ENCODE measurements around the gene ATXN7. TPM values are rescaled to one million over a fixed set of nuclear protein-coding genes. Genes with fewer than 3 reads are reported as not detected.

The ATXN7 gene
- total RNA-seq, 1 experiment from 2014 or later: 5.2 TPM

- no peak for DNase-seq
- Histone ChIP-seq H3K4me3 (ENCODE audit: insufficient read depth, low read depth, low read length) (no peak overlapping the region), H3K27me3 (ENCODE audit: control insufficient read depth, insufficient read depth, low read length) (no peaks in the 10 kb centered on the region), H3K36me3 (replicated peaks; ENCODE audit: control insufficient read depth, insufficient read depth, low read length) (no peaks in the 10 kb centered on the region)
Measured at GRCh38 chr3:63949005-63949404, 85.3 kb downstream of the ATXN7 start.

- Histone ChIP-seq H3K36me3 (replicated peaks; ENCODE audit: control insufficient read depth, insufficient read depth, low read length) (no peaks in the 10 kb centered on the region), H3K4me3 (ENCODE audit: insufficient read depth, low read depth, low read length) (no peak overlapping the region), H3K27me3 (ENCODE audit: control insufficient read depth, insufficient read depth, low read length) (no peaks in the 10 kb centered on the region)
- no peak for DNase-seq
Measured at GRCh38 chr3:63950698-63951097, 87.0 kb downstream of the ATXN7 start.

- no peak for DNase-seq
- no peaks in the 10 kb centered on the region for H3K27me3 ChIP-seq (ENCODE audit: control insufficient read depth, insufficient read depth, low read length)
- no peaks in the 10 kb centered on the region for H3K36me3 ChIP-seq (replicated peaks; ENCODE audit: control insufficient read depth, insufficient read depth, low read length)
- no peak overlapping the region for H3K4me3 ChIP-seq (ENCODE audit: insufficient read depth, low read depth, low read length)
Measured at GRCh38 chr3:63951492-63952247, 88.0 kb downstream of the ATXN7 start.

- Histone ChIP-seq H3K36me3 (replicated peaks; ENCODE audit: control insufficient read depth, insufficient read depth, low read length) (no peaks in the 10 kb centered on the region), H3K4me3 (ENCODE audit: insufficient read depth, low read depth, low read length) (no peak overlapping the region), H3K27me3 (ENCODE audit: control insufficient read depth, insufficient read depth, low read length) (no peaks in the 10 kb centered on the region)
- no peak for DNase-seq
Measured at GRCh38 chr3:63952248-63952594, 88.6 kb downstream of the ATXN7 start.

GRCh38 chr3:63954182-63954581 lies 90.5 kb downstream of the ATXN7 start:
- DNase-seq: no peak
- Histone ChIP-seq H3K27me3 (ENCODE audit: control insufficient read depth, insufficient read depth, low read length) (no peaks in the 10 kb centered on the region), H3K36me3 (replicated peaks; ENCODE audit: control insufficient read depth, insufficient read depth, low read length) (no peaks in the 10 kb centered on the region), H3K4me3 (ENCODE audit: insufficient read depth, low read depth, low read length) (no peak overlapping the region)

GRCh38 chr3:63955036-63955650 lies 91.5 kb downstream of the ATXN7 start:
- DNase-seq: no peak
- Histone ChIP-seq H3K27me3 (ENCODE audit: control insufficient read depth, insufficient read depth, low read length) (no peaks in the 10 kb centered on the region), H3K4me3 (ENCODE audit: insufficient read depth, low read depth, low read length) (no peak overlapping the region), H3K36me3 (replicated peaks; ENCODE audit: control insufficient read depth, insufficient read depth, low read length) (no peaks in the 10 kb centered on the region)

GRCh38 chr3:63955830-63956545 lies 92.3 kb downstream of the ATXN7 start:
- DNase-seq: no peak
- no peak overlapping the region for H3K4me3 ChIP-seq (ENCODE audit: insufficient read depth, low read depth, low read length)
- no peaks in the 10 kb centered on the region for H3K36me3 ChIP-seq (replicated peaks; ENCODE audit: control insufficient read depth, insufficient read depth, low read length)
- no peaks in the 10 kb centered on the region for H3K27me3 ChIP-seq (ENCODE audit: control insufficient read depth, insufficient read depth, low read length)

- DNase-seq: no peak
- no peak overlapping the region for H3K4me3 ChIP-seq (ENCODE audit: insufficient read depth, low read depth, low read length)
- no peaks in the 10 kb centered on the region for H3K27me3 ChIP-seq (ENCODE audit: control insufficient read depth, insufficient read depth, low read length)
- no peaks in the 10 kb centered on the region for H3K36me3 ChIP-seq (replicated peaks; ENCODE audit: control insufficient read depth, insufficient read depth, low read length)
Measured at GRCh38 chr3:63959146-63959545, 95.5 kb downstream of the ATXN7 start.

- no peak for DNase-seq
- Histone ChIP-seq H3K27me3 (ENCODE audit: control insufficient read depth, insufficient read depth, low read length) (no peaks in the 10 kb centered on the region), H3K4me3 (ENCODE audit: insufficient read depth, low read depth, low read length) (no peak overlapping the region), H3K36me3 (replicated peaks; ENCODE audit: control insufficient read depth, insufficient read depth, low read length) (no peaks in the 10 kb centered on the region)
Measured at GRCh38 chr3:63960048-63960711, 96.5 kb downstream of the ATXN7 start.

GRCh38 chr3:63961891-63962290 lies 98.2 kb downstream of the ATXN7 start:
- Histone ChIP-seq H3K27me3 (ENCODE audit: control insufficient read depth, insufficient read depth, low read length) (no peaks in the 10 kb centered on the region), H3K36me3 (replicated peaks; ENCODE audit: control insufficient read depth, insufficient read depth, low read length) (no peaks in the 10 kb centered on the region), H3K4me3 (ENCODE audit: insufficient read depth, low read depth, low read length) (no peak overlapping the region)
- no peak for DNase-seq

- Histone ChIP-seq H3K27me3 (ENCODE audit: control insufficient read depth, insufficient read depth, low read length) (no peaks in the 10 kb centered on the region), H3K36me3 (replicated peaks; ENCODE audit: control insufficient read depth, insufficient read depth, low read length) (no peaks in the 10 kb centered on the region), H3K4me3 (ENCODE audit: insufficient read depth, low read depth, low read length) (no peak overlapping the region)
- no peak for DNase-seq
Measured at GRCh38 chr3:63963496-63963895, 99.8 kb downstream of the ATXN7 start.

GRCh38 chr3:63964681-63965485 lies 101.2 kb downstream of the ATXN7 start:
- no peak for DNase-seq
- H3K4me3 ChIP-seq (ENCODE audit: insufficient read depth, low read depth, low read length): no peak overlapping the region
- H3K27me3 ChIP-seq (ENCODE audit: control insufficient read depth, insufficient read depth, low read length): no peaks in the 10 kb centered on the region

GRCh38 chr3:63966007-63966406 lies 102.3 kb downstream of the ATXN7 start:
- H3K4me3 ChIP-seq (ENCODE audit: insufficient read depth, low read depth, low read length): no peak overlapping the region
- no peaks in the 10 kb centered on the region for H3K27me3 ChIP-seq (ENCODE audit: control insufficient read depth, insufficient read depth, low read length)
- no peaks in the 10 kb centered on the region for H3K36me3 ChIP-seq (replicated peaks; ENCODE audit: control insufficient read depth, insufficient read depth, low read length)
- no peak for DNase-seq

More at GRCh38 chr3:63964681-63965485, 101.2 kb downstream of the ATXN7 start:
- H3K36me3 ChIP-seq (replicated peaks; ENCODE audit: control insufficient read depth, insufficient read depth, low read length): no peaks in the 10 kb centered on the region

GRCh38 chr3:63966871-63967270 lies 103.2 kb downstream of the ATXN7 start:
- Histone ChIP-seq H3K27me3 (ENCODE audit: control insufficient read depth, insufficient read depth, low read length) (no peaks in the 10 kb centered on the region), H3K4me3 (ENCODE audit: insufficient read depth, low read depth, low read length) (no peak overlapping the region), H3K36me3 (replicated peaks; ENCODE audit: control insufficient read depth, insufficient read depth, low read length) (no peaks in the 10 kb centered on the region)
- no peak for DNase-seq

All from H7 (cell line).